AG10803 (cell line): ENCODE results near the gene SPNS1.
"Not testable (repeated sequence)": the region's sequence is repeated elsewhere in the genome, so short reads cannot be mapped to it uniquely, and the experiment has no call there.

ENCODE experiments used
- DNase-seq: peaks from one replicate; pipeline ENCODE4 v3.0.0; 2010; ENCODE audit warnings: low read depth
- H3K4me3 ChIP-seq: 2 replicates; pipeline ENCODE4 v1.5.1; 2011; ENCODE audit warnings: mild to moderate bottlenecking, low read length, control low read depth
- CTCF ChIP-seq: conservative IDR thresholded peaks from 2 replicates; pipeline ENCODE4 v1.5.1; 2011; ENCODE audit warnings: mild to moderate bottlenecking, low read length, control low read depth, inconsistent platforms

The SPNS1 gene

GRCh38 chr16:28974437-28975157, at the start of gene SPNS1:
SPNS1 (plus strand) TSS chr16:28974778; CDS start chr16:28975152, 374 bp downstream.
- TF ChIP-seq CTCF: no peak
- peak within 1 kb of the TSS; percentile 99 for H3K4me3 ChIP-seq
- DNase-seq: peak; percentile 96

GRCh38 chr16:28925386-28926228, 49.0 kb upstream of the SPNS1 start:
- peak; percentile 83 for DNase-seq
- no peak for TF ChIP-seq CTCF
- H3K4me3 ChIP-seq: peak overlapping the region; percentile 83

- H3K4me3 ChIP-seq, DNase-seq: not testable (repeated sequence)
Measured at GRCh38 chr16:28926284-28926683, 48.3 kb upstream of the SPNS1 start.

GRCh38 chr16:28927815-28928214, 46.8 kb upstream of the SPNS1 start:
- no peak overlapping the region for H3K4me3 ChIP-seq
- TF ChIP-seq CTCF: no peak
- no peak for DNase-seq

- no peak overlapping the region for H3K4me3 ChIP-seq
- DNase-seq: no peak
- no peak for TF ChIP-seq CTCF
Measured at GRCh38 chr16:28930203-28930602, 44.4 kb upstream of the SPNS1 start.

GRCh38 chr16:28930652-28931051, 43.9 kb upstream of the SPNS1 start:
- no peak overlapping the region for H3K4me3 ChIP-seq
- DNase-seq: no peak
- no peak for TF ChIP-seq CTCF

- H3K4me3 ChIP-seq: no peak within 1 kb of the TSS
- TF ChIP-seq CTCF: no peak
- no peak for DNase-seq
Measured at GRCh38 chr16:28931801-28932225, 42.8 kb upstream of the SPNS1 start, which contains the start of gene CD19. CD19 (plus strand) TSS chr16:28931971; CDS start chr16:28932001, 30 bp downstream.
